ENCODE data around the gene BTD.

DNA sequence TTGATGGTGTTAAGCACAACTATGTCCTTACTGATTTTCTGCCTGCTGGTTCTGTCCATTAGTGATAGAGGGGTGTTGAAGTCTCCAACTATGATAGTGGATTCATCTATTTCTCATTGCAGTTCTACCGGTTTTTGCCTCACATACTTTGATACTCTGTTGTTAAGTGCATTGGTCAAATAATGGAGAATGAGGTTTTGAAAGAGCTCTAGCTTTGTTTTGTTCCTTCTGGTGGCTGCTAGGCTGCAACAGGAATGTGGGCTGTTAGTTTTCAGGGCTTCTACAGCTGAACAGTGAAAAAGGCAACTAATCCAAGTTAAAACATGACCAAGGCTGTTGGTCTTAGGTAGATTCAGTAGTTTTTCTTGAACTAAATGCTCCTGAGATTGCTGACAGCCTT, 62.6 kb downstream of the BTD start:
- TF ChIP-seq, protein P1, sequence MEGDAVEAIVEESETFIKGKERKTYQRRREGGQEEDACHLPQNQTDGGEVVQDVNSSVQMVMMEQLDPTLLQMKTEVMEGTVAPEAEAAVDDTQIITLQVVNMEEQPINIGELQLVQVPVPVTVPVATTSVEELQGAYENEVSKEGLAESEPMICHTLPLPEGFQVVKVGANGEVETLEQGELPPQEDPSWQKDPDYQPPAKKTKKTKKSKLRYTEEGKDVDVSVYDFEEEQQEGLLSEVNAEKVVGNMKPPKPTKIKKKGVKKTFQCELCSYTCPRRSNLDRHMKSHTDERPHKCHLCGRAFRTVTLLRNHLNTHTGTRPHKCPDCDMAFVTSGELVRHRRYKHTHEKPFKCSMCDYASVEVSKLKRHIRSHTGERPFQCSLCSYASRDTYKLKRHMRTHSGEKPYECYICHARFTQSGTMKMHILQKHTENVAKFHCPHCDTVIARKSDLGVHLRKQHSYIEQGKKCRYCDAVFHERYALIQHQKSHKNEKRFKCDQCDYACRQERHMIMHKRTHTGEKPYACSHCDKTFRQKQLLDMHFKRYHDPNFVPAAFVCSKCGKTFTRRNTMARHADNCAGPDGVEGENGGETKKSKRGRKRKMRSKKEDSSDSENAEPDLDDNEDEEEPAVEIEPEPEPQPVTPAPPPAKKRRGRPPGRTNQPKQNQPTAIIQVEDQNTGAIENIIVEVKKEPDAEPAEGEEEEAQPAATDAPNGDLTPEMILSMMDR (IDR thresholded peaks at IDR 0.05; ENCODE audit: insufficient read depth, low read length) = no peak
- no peak for TF ChIP-seq GABPA (IDR thresholded peaks at IDR 0.05; ENCODE audit: low read depth)

Data from HL-60 (cell line).